HepG2 (cell line): ENCODE data around the gene ARFGEF2. TPM values are rescaled to one million over a fixed set of nuclear protein-coding genes. Genes with fewer than 3 reads are reported as not detected.

Experiments
- CAMTA2 ChIP-seq: sonication (generic); formaldehyde crosslinking; IDR thresholded peaks from 2 replicates; pipeline ENCODE4 v1.4.0; 2020; ENCODE audit warnings: mild to moderate bottlenecking, missing genetic modification reagents, borderline replicate concordance
- DNMT3B ChIP-seq: conservative IDR thresholded peaks from 2 replicates; pipeline ENCODE4 v1.6.1; 2016; ENCODE audit warnings: missing biosample characterization, control low read depth
- FLYWCH1 ChIP-seq: sonication (generic); formaldehyde crosslinking; IDR thresholded peaks from 2 replicates; pipeline ENCODE4 v1.8.1; 2023; ENCODE audit warnings: mild to moderate bottlenecking, missing genetic modification reagents
- FOXA3 ChIP-seq: IDR thresholded peaks from 2 replicates; pipeline ENCODE4 v1.6.1; 2016; ENCODE audit warnings: missing genetic modification reagents, missing compliant biosample characterization
- GLI4 ChIP-seq: sonication (generic); formaldehyde crosslinking; IDR thresholded peaks from 2 replicates; pipeline ENCODE4 v1.5.1; 2020; ENCODE audit warnings: missing genetic modification reagents, mild to moderate bottlenecking, moderate library complexity, borderline replicate concordance
- MED1 ChIP-seq: sonication (generic); formaldehyde crosslinking; IDR thresholded peaks from 2 replicates; pipeline ENCODE4 v1.4.0; 2020; ENCODE audit warnings: missing genetic modification reagents
- NR1H2 ChIP-seq: sonication (generic); formaldehyde crosslinking; IDR thresholded peaks from 2 replicates; pipeline ENCODE4 v1.8.1; 2022; ENCODE audit warnings: low read depth, missing genetic modification reagents, borderline replicate concordance
- XBP1 ChIP-seq: sonication (generic); formaldehyde crosslinking; IDR thresholded peaks from 2 replicates; pipeline ENCODE4 v1.5.0; 2020; ENCODE audit warnings: missing genetic modification reagents
- ZFP82 ChIP-seq: sonication (generic); formaldehyde crosslinking; IDR thresholded peaks from 2 replicates; pipeline ENCODE4 v1.5.1; 2020; ENCODE audit warnings: mild to moderate bottlenecking, missing genetic modification reagents, borderline replicate concordance
- ZNF232 ChIP-seq: sonication (generic); formaldehyde crosslinking; IDR thresholded peaks from 2 replicates; pipeline ENCODE4 v1.4.0; 2020; ENCODE audit warnings: missing genetic modification reagents, borderline replicate concordance
- ZNF567 ChIP-seq: sonication (generic); formaldehyde crosslinking; IDR thresholded peaks from 2 replicates; pipeline ENCODE4 v1.8.1; 2023; ENCODE audit warnings: mild to moderate bottlenecking, missing genetic modification reagents, borderline replicate concordance
- polyA plus RNA-seq, 8 experiments: library from polyadenylated mRNA; depleted of rRNA in 3 of 8; stranded (reverse) in 7 of 8; unstranded in 1 of 8; fragments of >200 nt; fragmentation: Illumina TruSeq in 4 of 8; extraction: Trizol in 4 of 8; gene quantifications; 2 replicates each; pipeline versions ENCODE4 v1.2.1 to v1.2.3, GENCODE V29; 2011 to 2016; ENCODE audit warnings: low read depth in 4 of 8, missing spikeins in 1 of 8, mixed read lengths in 1 of 8; ENCODE audit not compliant: insufficient read depth in 1 of 8
- total RNA-seq, 5 experiments: library from RNA; depleted of rRNA; stranded (reverse); fragments of >200 nt; fragmentation: Illumina TruSeq; extraction: Trizol; gene quantifications; 2 replicates each; pipeline ENCODE4 v1.2.3, GENCODE V29; 2016; ENCODE audit warnings: low read depth in 1 of 5
- TF ChIP-seq, protein P1 (sequence below): sonication (generic); formaldehyde crosslinking; IDR thresholded peaks from 2 replicates; pipeline ENCODE4 v1.8.0; 2023; ENCODE audit warnings: mild to moderate bottlenecking, missing genetic modification reagents
- TF ChIP-seq, protein P2 (sequence below): sonication (generic); formaldehyde crosslinking; IDR thresholded peaks from 2 replicates; pipeline ENCODE4 v1.8.0; 2022; ENCODE audit warnings: missing genetic modification reagents, mild to moderate bottlenecking, inconsistent platforms, borderline replicate concordance
- TF ChIP-seq, protein P3 (sequence below), 2 experiments: sonication (generic) in 1 of 2; formaldehyde crosslinking in 1 of 2; IDR thresholded peaks; 2 replicates each; pipeline versions ENCODE4 v1.5.1 to v1.6.1; 2011 to 2020; ENCODE audit warnings: borderline replicate concordance in 1 of 2, low read depth in 1 of 2, low read length in 1 of 2, mild to moderate bottlenecking in 1 of 2, missing genetic modification reagents in 1 of 2, moderate library complexity in 1 of 2
- TF ChIP-seq, protein P4 (sequence below): sonication (generic); formaldehyde crosslinking; IDR thresholded peaks from 2 replicates; pipeline ENCODE4 v1.4.0; 2020; ENCODE audit warnings: mild to moderate bottlenecking, missing genetic modification reagents

The ARFGEF2 gene
- total and polyA plus RNA-seq, 2 of the 13 experiments (the other 11 are each of a cell fraction or from before 2014, with no cell fraction given): 44.0 to 60.8 TPM

DNA sequence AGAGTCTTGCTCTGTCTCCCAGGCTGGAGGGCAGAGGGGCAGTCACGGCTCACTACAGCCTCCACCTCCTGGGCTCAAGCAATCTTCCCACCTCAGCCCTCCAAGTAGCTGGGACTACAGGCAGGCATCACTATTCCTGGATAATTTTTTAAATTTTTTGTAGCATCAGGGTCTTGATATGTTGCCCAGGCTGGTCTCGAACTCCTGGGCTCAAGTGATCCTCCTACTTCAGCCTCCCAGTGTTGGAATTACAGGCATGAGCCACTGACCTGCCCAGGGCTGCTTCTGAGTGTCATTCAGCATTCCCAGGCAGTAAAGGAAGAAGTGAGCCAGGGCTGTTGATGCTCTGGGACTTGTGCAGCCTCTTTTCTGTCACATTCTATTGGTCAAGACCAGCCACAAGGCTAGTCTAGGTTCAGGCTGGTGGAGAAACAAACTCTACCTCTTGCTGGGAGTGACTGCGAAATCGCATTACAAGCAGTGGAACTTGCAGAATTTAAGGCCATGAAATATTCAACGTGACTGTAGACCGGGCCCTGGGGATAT, 2.1 kb upstream of the ARFGEF2 start (continued):
- TF ChIP-seq ZNF232 (CRISPR knock-in tag) (0 out of 2 replicates have a peak, but pooled peaks have one; percentile 14), ZFP82 (CRISPR knock-in tag) (peak; percentile 54; the same call in 1 of the 2 replicates), DNMT3B (no peak), GLI4 (CRISPR knock-in tag) (peak; percentile 18; the same call in 1 of the 2 replicates), XBP1 (CRISPR knock-in tag) (no peak), NR1H2 (CRISPR knock-in tag) (peak; percentile 16; the same call in 1 of the 2 replicates), MED1 (CRISPR knock-in tag) (no peak), FLYWCH1 (CRISPR knock-in tag) (0 out of 2 replicates have a peak, but pooled peaks have one; percentile 51), ZNF567 (0 out of 2 replicates have a peak, but pooled peaks have one; percentile 5), FOXA3 (no peak), CAMTA2 (CRISPR knock-in tag) (0 out of 2 replicates have a peak, but pooled peaks have one; percentile 14)
- TF ChIP-seq, protein P1, sequence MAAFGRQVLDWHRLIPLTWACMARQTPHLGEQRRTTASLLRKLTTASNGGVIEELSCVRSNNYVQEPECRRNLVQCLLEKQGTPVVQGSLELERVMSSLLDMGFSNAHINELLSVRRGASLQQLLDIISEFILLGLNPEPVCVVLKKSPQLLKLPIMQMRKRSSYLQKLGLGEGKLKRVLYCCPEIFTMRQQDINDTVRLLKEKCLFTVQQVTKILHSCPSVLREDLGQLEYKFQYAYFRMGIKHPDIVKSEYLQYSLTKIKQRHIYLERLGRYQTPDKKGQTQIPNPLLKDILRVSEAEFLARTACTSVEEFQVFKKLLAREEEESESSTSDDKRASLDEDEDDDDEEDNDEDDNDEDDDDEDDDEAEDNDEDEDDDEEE (CRISPR knock-in tag): 0 out of 2 replicates have a peak, but pooled peaks have one; percentile 3
- TF ChIP-seq, protein P2, sequence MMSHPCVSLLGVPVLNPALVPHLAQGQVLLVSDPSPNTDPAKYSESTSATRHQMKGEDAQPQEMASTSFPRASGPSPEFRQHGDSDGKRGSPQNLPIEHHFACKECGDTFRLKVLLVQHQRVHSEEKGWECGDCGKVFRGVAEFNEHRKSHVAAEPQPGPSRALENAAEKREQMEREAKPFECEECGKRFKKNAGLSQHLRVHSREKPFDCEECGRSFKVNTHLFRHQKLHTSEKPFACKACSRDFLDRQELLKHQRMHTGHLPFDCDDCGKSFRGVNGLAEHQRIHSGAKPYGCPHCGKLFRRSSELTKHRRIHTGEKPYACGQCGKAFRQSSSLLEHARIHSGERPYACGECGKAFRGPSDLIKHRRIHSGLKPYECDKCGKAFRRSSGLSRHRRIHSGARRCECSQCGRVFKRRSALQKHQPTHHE (CRISPR knock-in tag): 0 out of 2 replicates have a peak, but pooled peaks have one; percentile 9
- TF ChIP-seq, protein P3, sequence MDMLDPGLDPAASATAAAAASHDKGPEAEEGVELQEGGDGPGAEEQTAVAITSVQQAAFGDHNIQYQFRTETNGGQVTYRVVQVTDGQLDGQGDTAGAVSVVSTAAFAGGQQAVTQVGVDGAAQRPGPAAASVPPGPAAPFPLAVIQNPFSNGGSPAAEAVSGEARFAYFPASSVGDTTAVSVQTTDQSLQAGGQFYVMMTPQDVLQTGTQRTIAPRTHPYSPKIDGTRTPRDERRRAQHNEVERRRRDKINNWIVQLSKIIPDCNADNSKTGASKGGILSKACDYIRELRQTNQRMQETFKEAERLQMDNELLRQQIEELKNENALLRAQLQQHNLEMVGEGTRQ (IDR thresholded peaks at IDR 0.05; ENCODE audit: low read depth, low read length): 0 out of 2 replicates have a peak, but pooled peaks have one; percentile 1
- TF ChIP-seq, protein P3 (CRISPR knock-in tag; IDR thresholded peaks at IDR 0.05; ENCODE audit: borderline replicate concordance): no peak; the same call in 1 of the 2 replicates
- TF ChIP-seq, protein P4, sequence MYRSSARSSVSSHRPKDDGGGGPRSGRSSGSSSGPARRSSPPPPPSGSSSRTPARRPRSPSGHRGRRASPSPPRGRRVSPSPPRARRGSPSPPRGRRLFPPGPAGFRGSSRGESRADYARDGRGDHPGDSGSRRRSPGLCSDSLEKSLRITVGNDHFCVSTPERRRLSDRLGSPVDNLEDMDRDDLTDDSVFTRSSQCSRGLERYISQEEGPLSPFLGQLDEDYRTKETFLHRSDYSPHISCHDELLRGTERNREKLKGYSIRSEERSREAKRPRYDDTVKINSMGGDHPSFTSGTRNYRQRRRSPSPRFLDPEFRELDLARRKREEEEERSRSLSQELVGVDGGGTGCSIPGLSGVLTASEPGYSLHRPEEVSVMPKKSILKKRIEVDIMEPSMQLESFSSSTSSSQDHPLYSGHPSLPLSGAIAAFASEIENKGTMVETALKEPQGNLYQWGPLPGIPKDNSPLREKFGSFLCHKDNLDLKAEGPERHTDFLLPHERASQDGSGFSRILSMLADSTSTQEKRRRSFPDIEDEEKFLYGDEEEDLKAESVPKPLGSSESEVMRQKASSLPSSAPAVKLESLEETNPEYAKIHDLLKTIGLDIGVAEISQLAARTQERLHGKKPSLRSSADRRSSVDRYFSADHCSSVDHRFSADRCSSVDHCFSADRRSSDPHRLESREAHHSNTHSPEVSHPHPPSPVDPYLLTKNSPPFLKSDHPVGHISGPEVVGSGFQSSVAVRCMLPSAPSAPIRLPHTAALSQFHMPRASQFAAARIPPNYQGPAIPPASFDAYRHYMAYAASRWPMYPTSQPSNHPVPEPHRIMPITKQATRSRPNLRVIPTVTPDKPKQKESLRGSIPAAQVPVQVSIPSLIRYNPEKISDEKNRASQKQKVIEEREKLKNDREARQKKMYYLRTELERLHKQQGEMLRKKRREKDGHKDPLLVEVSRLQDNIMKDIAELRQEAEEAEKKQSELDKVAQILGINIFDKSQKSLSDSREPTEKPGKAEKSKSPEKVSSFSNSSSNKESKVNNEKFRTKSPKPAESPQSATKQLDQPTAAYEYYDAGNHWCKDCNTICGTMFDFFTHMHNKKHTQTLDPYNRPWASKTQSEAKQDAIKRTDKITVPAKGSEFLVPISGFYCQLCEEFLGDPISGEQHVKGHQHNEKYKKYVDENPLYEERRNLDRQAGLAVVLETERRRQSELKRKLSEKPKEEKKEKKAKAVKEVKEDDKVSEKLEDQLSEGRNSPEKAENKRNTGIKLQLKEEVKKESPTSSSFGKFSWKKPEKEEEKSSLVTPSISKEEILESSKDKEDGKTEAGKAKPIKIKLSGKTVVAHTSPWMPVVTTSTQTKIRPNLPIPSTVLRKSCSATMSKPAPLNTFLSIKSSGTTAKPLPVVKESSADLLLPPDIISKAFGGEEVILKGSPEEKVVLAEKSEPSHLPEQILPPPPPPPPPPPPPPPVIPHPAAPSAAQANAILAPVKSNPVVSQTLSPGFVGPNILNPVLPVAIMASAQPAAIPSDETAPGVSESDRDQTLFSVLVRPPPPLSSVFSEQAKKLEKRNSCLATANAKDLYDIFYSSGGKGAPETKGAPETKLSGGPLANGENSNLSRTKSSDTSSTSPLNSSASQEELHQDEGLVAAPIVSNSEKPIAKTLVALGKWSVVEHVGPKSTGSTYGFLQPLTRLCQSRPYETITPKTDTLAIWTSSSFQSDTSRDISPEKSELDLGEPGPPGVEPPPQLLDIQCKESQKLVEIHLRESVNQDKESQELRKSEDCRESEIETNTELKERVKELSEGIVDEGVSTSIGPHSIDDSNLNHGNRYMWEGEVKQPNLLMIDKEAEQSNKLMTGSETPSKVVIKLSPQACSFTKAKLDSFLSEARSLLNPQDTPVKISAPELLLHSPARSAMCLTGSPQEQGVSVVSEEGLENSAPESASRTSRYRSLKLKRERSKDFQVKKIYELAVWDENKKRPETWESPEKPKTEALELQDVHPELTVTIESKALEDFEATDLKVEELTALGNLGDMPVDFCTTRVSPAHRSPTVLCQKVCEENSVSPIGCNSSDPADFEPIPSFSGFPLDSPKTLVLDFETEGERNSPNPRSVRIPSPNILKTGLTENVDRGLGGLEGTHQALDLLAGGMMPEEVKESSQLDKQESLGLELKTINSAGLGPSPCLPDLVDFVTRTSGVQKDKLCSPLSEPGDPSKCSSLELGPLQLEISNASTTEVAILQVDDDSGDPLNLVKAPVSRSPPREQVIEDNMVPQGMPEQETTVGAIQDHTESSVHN: no peak
